Measurements from ENCODE around the gene REXO4.
"Not testable (repeated sequence)": the region's sequence is repeated elsewhere in the genome, so short reads cannot be mapped to it uniquely, and the experiment has no call there.

The REXO4 gene

GRCh38 chr9:133397895-133398294 is 19.9 kb downstream of the REXO4 start:
- TF ChIP-seq CTCF (IDR thresholded peaks at IDR 0.05): no peak
- DNase-seq (ENCODE audit: low spot score): no peak
- Histone ChIP-seq H3K27ac (no peak overlapping the region), H3K4me3 (no peak overlapping the region)

- H3K27ac ChIP-seq: no peak overlapping the region
- H3K4me3 ChIP-seq: no peak overlapping the region
- no peak for TF ChIP-seq CTCF (IDR thresholded peaks at IDR 0.05)
- no peak for DNase-seq (ENCODE audit: low spot score)
These were observed 20.4 kb downstream of the REXO4 start for GRCh38 chr9:133397370-133397769.

GRCh38 chr9:133396952-133397351 is 20.9 kb downstream of the REXO4 start:
- TF ChIP-seq CTCF (IDR thresholded peaks at IDR 0.05): no peak
- no peak for DNase-seq (ENCODE audit: low spot score)
- H3K4me3 ChIP-seq: no peak overlapping the region
- no peak overlapping the region for H3K27ac ChIP-seq

GRCh38 chr9:133394687-133395271 is 23.0 kb downstream of the REXO4 start:
- no peak for TF ChIP-seq CTCF (IDR thresholded peaks at IDR 0.05)
- Histone ChIP-seq H3K4me3 (no peak overlapping the region), H3K27ac (no peak overlapping the region)
- no peak for DNase-seq (ENCODE audit: low spot score)

- no peak for DNase-seq (ENCODE audit: low spot score)
- no peak for TF ChIP-seq CTCF (IDR thresholded peaks at IDR 0.05)
- Histone ChIP-seq H3K27ac (no peak overlapping the region), H3K4me3 (no peak overlapping the region)
These were observed 24.4 kb downstream of the REXO4 start for GRCh38 chr9:133393399-133393798.

GRCh38 chr9:133392308-133392707 is 25.5 kb downstream of the REXO4 start:
- not testable (repeated sequence) for H3K4me3 ChIP-seq; H3K27ac ChIP-seq; DNase-seq (ENCODE audit: low spot score)

GRCh38 chr9:133391449-133391848 is 26.4 kb downstream of the REXO4 start:
- H3K4me3 ChIP-seq; DNase-seq (ENCODE audit: low spot score); H3K27ac ChIP-seq: not testable (repeated sequence)

GRCh38 chr9:133390713-133391112 is 27.1 kb downstream of the REXO4 start:
- DNase-seq (ENCODE audit: low spot score): no peak
- no peak overlapping the region for H3K4me3 ChIP-seq
- TF ChIP-seq CTCF (IDR thresholded peaks at IDR 0.05): no peak
- no peak overlapping the region for H3K27ac ChIP-seq
